Measurements from ENCODE around the gene VPS26C. TPM values are rescaled to one million over a fixed set of nuclear protein-coding genes. Genes with fewer than 3 reads are reported as not detected.
A peak's percentile ranks its signal among the peaks of the same experiment; 100 is the strongest.
"Not testable (repeated sequence)": the region's sequence is repeated elsewhere in the genome, so short reads cannot be mapped to it uniquely, and the experiment has no call there.

The VPS26C gene
- total RNA-seq, 1 experiment from 2014 or later: 40.5 TPM

- H3K4me3 ChIP-seq (ENCODE audit: low read depth, low read length): 0 out of 2 replicates have a peak overlapping the region, but pooled peaks have one; percentile 12
- H3K36me3 ChIP-seq (ENCODE audit: control insufficient read depth, insufficient read depth, low read length): no peaks in the 10 kb centered on the region
- no peak for DNase-seq
- H3K9me3 ChIP-seq: no peaks in the 10 kb centered on the region
- no peak for TF ChIP-seq CTCF (IDR thresholded peaks at IDR 0.05; ENCODE audit: insufficient read depth in 1 of 2, low read depth in 1 of 2, low read length in 1 of 2, severe bottlenecking in 1 of 2, unreplicated experiment in 1 of 2)
- Mint-ChIP-seq H3K9me3 (ENCODE audit: unreplicated experiment) (no peaks in the 10 kb centered on the region), H3K4me1 (ENCODE audit: low read depth, unreplicated experiment) (no peaks in the 10 kb centered on the region), H3K27me3 (ENCODE audit: insufficient read depth, unreplicated experiment) (no peaks in the 10 kb centered on the region), H3K27ac (ENCODE audit: unreplicated experiment) (no peak overlapping the region), H3K4me3 (ENCODE audit: unreplicated experiment) (peak overlapping the region; percentile 71), H3K36me3 (ENCODE audit: insufficient read depth, unreplicated experiment) (no peaks in the 10 kb centered on the region)
- no TSS peak for BruUV-seq (replicated peaks)
- H3K27me3 ChIP-seq (replicated peaks; ENCODE audit: control insufficient read depth, insufficient read depth, low read length): no peaks in the 10 kb centered on the region
- POLR2A ChIA-PET: interaction anchor here (1.0 kb wide), 1 partner anchor 84 kb away, joined by 7 read pairs; no protein-coding TSS in a partner anchor
- intact Hi-C loops (cut with micrococcal nuclease; ENCODE audit: unreplicated experiment): no loop called here
- no peaks in the 10 kb centered on the region for H3K4me1 ChIP-seq
- CTCF ChIA-PET: interaction anchor here (0.7 kb wide), 1 partner anchor 798 kb away, joined by 5 read pairs; no protein-coding TSS in a partner anchor
These were observed 14.4 kb upstream of the VPS26C start for GRCh38 chr21:37281579-37281978.

- intact Hi-C loops (cut with micrococcal nuclease; ENCODE audit: unreplicated experiment); H3K27ac Mint-ChIP-seq (ENCODE audit: unreplicated experiment); H3K4me3 ChIP-seq (ENCODE audit: low read depth, low read length); H3K36me3 Mint-ChIP-seq (ENCODE audit: insufficient read depth, unreplicated experiment); BruUV-seq (replicated peaks); H3K9me3 Mint-ChIP-seq (ENCODE audit: unreplicated experiment); POLR2A ChIA-PET; H3K4me1 ChIP-seq; CTCF ChIA-PET; H3K27me3 ChIP-seq (replicated peaks; ENCODE audit: control insufficient read depth, insufficient read depth, low read length); H3K36me3 ChIP-seq (ENCODE audit: control insufficient read depth, insufficient read depth, low read length); H3K4me3 Mint-ChIP-seq (ENCODE audit: unreplicated experiment); DNase-seq; H3K9me3 ChIP-seq; H3K27me3 Mint-ChIP-seq (ENCODE audit: insufficient read depth, unreplicated experiment); H3K4me1 Mint-ChIP-seq (ENCODE audit: low read depth, unreplicated experiment): not testable (repeated sequence)
These were observed 12.1 kb upstream of the VPS26C start for GRCh38 chr21:37279271-37279670.

GRCh38 chr21:37278199-37278598 is 11.1 kb upstream of the VPS26C start:
- Mint-ChIP-seq H3K9me3 (ENCODE audit: unreplicated experiment) (no peaks in the 10 kb centered on the region), H3K4me3 (ENCODE audit: unreplicated experiment) (no peak overlapping the region), H3K4me1 (ENCODE audit: low read depth, unreplicated experiment) (no peaks in the 10 kb centered on the region), H3K27me3 (ENCODE audit: insufficient read depth, unreplicated experiment) (no peaks in the 10 kb centered on the region), H3K27ac (ENCODE audit: unreplicated experiment) (no peak overlapping the region), H3K36me3 (ENCODE audit: insufficient read depth, unreplicated experiment) (no peaks in the 10 kb centered on the region)
- no peak overlapping the region for H3K4me3 ChIP-seq (ENCODE audit: low read depth, low read length)
- H3K4me1 ChIP-seq: no peaks in the 10 kb centered on the region
- DNase-seq: no peak
- CTCF ChIA-PET: no interaction called here
- intact Hi-C loops (cut with micrococcal nuclease; ENCODE audit: unreplicated experiment): no loop called here
- POLR2A ChIA-PET: no interaction called here
- H3K36me3 ChIP-seq (ENCODE audit: control insufficient read depth, insufficient read depth, low read length): no peaks in the 10 kb centered on the region
- H3K9me3 ChIP-seq: no peaks in the 10 kb centered on the region
- BruUV-seq (replicated peaks): no TSS peak
- TF ChIP-seq CTCF (IDR thresholded peaks at IDR 0.05; ENCODE audit: insufficient read depth in 1 of 2, low read depth in 1 of 2, low read length in 1 of 2, severe bottlenecking in 1 of 2, unreplicated experiment in 1 of 2): no peak
- H3K27me3 ChIP-seq (replicated peaks; ENCODE audit: control insufficient read depth, insufficient read depth, low read length): no peaks in the 10 kb centered on the region

- no peak for TF ChIP-seq CTCF (IDR thresholded peaks at IDR 0.05; ENCODE audit: insufficient read depth in 1 of 2, low read depth in 1 of 2, low read length in 1 of 2, severe bottlenecking in 1 of 2, unreplicated experiment in 1 of 2)
- intact Hi-C loops (cut with micrococcal nuclease; ENCODE audit: unreplicated experiment): no loop called here
- Histone ChIP-seq H3K36me3 (ENCODE audit: control insufficient read depth, insufficient read depth, low read length) (no peaks in the 10 kb centered on the region), H3K4me3 (ENCODE audit: low read depth, low read length) (no peak overlapping the region), H3K4me1 (no peaks in the 10 kb centered on the region), H3K27me3 (replicated peaks; ENCODE audit: control insufficient read depth, insufficient read depth, low read length) (no peaks in the 10 kb centered on the region), H3K9me3 (no peaks in the 10 kb centered on the region)
- no peak overlapping the region for H3K27ac Mint-ChIP-seq (ENCODE audit: unreplicated experiment)
- CTCF ChIA-PET: no interaction called here
- H3K36me3 Mint-ChIP-seq (ENCODE audit: insufficient read depth, unreplicated experiment): no peaks in the 10 kb centered on the region
- no TSS peak for BruUV-seq (replicated peaks)
- POLR2A ChIA-PET: interaction anchor here (0.6 kb wide), 1 partner anchor 119 kb away, joined by 3 read pairs; no protein-coding TSS in a partner anchor
- no peaks in the 10 kb centered on the region for H3K9me3 Mint-ChIP-seq (ENCODE audit: unreplicated experiment)
- H3K4me1 Mint-ChIP-seq (ENCODE audit: low read depth, unreplicated experiment): no peaks in the 10 kb centered on the region
- no peak overlapping the region for H3K4me3 Mint-ChIP-seq (ENCODE audit: unreplicated experiment)
- no peaks in the 10 kb centered on the region for H3K27me3 Mint-ChIP-seq (ENCODE audit: insufficient read depth, unreplicated experiment)
- DNase-seq: no peak
These were observed 9.2 kb upstream of the VPS26C start for GRCh38 chr21:37276377-37276776.

Measured in Caco-2 (cell line).